Adrenal gland (tissue), 12 donors: ENCODE data around the gene GTF2A1. TPM values are rescaled to one million over a fixed set of nuclear protein-coding genes. Genes with fewer than 3 reads are reported as not detected.
A peak's percentile ranks its signal among the peaks of the same experiment; 100 is the strongest.

Source experiments
- DNase-seq, 7 donors: peaks; one replicate each; pipeline ENCODE4 v3.0.0-alpha.2; 2019 to 2020
- H3K27ac ChIP-seq, 5 donors: fragments of 200-600 bp; sonication (generic) in 4 of 5; 1 replicate in 3 of 5; 2 replicates in 2 of 5; pipeline versions ENCODE4 v1.5.1 to v1.8.0; 2016 to 2020; ENCODE audit warnings: mild to moderate bottlenecking in 1 of 5
- H3K27me3 ChIP-seq: fragments of 200-600 bp; 2 replicates; pipeline ENCODE4 v1.8.0; 2021
- H3K36me3 ChIP-seq, 2 donors: fragments of 200-600 bp; replicated peaks in 1 of 2; 1 replicate in 1 of 2; 2 replicates in 1 of 2; pipeline versions ENCODE4 v1.5.1 to v1.8.0; 2018 to 2022
- H3K4me1 ChIP-seq, 2 donors: fragments of 200-600 bp; replicated peaks in 1 of 2; 1 replicate in 1 of 2; 2 replicates in 1 of 2; pipeline versions ENCODE4 v1.5.1 to v1.8.0; 2018 to 2021
- H3K4me3 ChIP-seq, 4 donors: fragments of 200-600 bp; sonication (generic) in 3 of 4; one replicate each; pipeline ENCODE4 v1.5.1; 2016 to 2018
- H3K9me3 ChIP-seq, 3 donors: fragments of 200-600 bp; sonication (generic) in 1 of 3; replicated peaks in 1 of 3; 1 replicate in 2 of 3; 2 replicates in 1 of 3; pipeline versions ENCODE4 v1.5.1 to v1.8.0; 2016 to 2021
- POLR2A ChIP-seq, 2 donors: fragments of 450-650 bp; IDR thresholded peaks; one replicate each; pipeline ENCODE4 v1.6.1; 2017; ENCODE audit warnings: antibody characterized with exemption in 2 of 2, mild to moderate bottlenecking in 2 of 2, moderate library complexity in 1 of 2
- whole genome bisulfite sequencing, 4 donors: extraction: QIAGEN DNeasy Blood & Tissue Kit in 2 of 4; methylation state at CpG; one replicate each; pipeline versions ENCODE4 v1.1.5 to v1.1.7; 2013 to 2017; 5-methylcytosine and 5-hydroxymethylcytosine counted together
- intact Hi-C, 2 donors: fragments of 100-400 bp; cut with DNase I; formaldehyde crosslinking; loops; one replicate each; pipeline versions ENCODE4 v1.14.1 to v1.15.0; 2022 to 2023
- polyA plus RNA-seq, 3 donors: library from polyadenylated mRNA; stranded (reverse); fragments of 200-250 nt in 2 of 3; fragments of 350-450 nt in 1 of 3; fragmentation: Illumina TruSeq in 1 of 3; extraction: RNeasy Lipid Tissue Mini Kit (QIAGEN cat#74804) in 1 of 3; gene quantifications; one replicate each; pipeline ENCODE4 v1.2.3, GENCODE V29; 2013 to 2014
- total RNA-seq, 9 donors: library from RNA; depleted of rRNA in 4 of 9; stranded (reverse); fragments of >200 nt in 4 of 9; fragments of 120-200 nt in 1 of 9; fragmentation: NEBNext Ultra II Directional in 1 of 9; extraction: Animal tissue kit (Norgen Biotek cat#: 25700) in 1 of 9; gene quantifications; one replicate each; pipeline versions ENCODE4 v1.1.0 to v1.2.4, GENCODE V29; 2013 to 2023
- TF ChIP-seq, protein P1 (sequence below), 6 experiments: fragments of 450-650 bp in 4 of 6; fragments of 200-600 bp in 2 of 6; sonication (generic) in 1 of 6; IDR thresholded peaks; 1 replicate in 5 of 6; 2 replicates in 1 of 6; pipeline versions ENCODE4 v1.5.1 to v1.8.0; 2016 to 2021; ENCODE audit warnings: antibody characterized with exemption in 6 of 6, mild to moderate bottlenecking in 2 of 6, moderate library complexity in 1 of 6
- donor health status: healthy with polysubstance abuse.
- donor health status: Bipolar disorder and iron deficiency.
- donor health status: DM: yes; HTN: yes; CAD: no.
- donor health status: DM: no; HTN: no; CAD: no.
- donor health status: DM: no; HTN: no; CAD: no.
- donor health status: DM: yes; HTN: yes; CAD: no.

GTF2A1 gene
- total and polyA plus RNA-seq, 12 donors, result 4.3 to 51.4 (median 29.4) TPM

DNA sequence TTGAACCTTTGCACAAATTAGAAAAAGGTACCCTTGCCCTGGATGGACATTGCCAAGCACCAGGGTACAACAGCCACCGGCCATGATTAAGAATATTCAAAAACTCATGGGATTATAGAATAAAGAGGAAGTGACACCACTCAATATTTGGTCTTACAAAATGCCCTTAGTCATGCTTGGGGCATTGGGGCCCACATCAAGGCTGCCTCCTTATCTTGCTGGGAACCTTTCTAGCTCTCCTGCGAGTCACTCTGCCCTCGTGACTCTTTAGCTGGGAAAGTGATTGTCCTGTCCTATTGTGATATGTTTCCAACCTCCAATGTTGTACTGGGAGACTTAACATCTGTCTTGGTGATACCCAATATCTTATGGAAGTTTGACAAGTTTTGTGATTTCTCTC, 57.8 kb downstream of the GTF2A1 start:
- intact Hi-C loops, result loop anchor here in 1 of 2 donors (5.0 to 10.0 kb wide), 2 partner anchors 161 to 208 kb away; partner anchors contain the start of gene TSHR
- Histone ChIP-seq H3K27me3 (no peaks in the 10 kb centered on the region), H3K4me1 (peaks cover 0 to 9% of the 10 kb centered on the region in 2 donors), H3K36me3 (no peaks in the 10 kb centered on the region), H3K9me3 (no peaks in the 10 kb centered on the region), H3K27ac (no peak overlapping the region), H3K4me3 (no peak overlapping the region)
- no peak for TF ChIP-seq POLR2A (IDR thresholded peaks at IDR 0.05)
- TF ChIP-seq, protein P1, sequence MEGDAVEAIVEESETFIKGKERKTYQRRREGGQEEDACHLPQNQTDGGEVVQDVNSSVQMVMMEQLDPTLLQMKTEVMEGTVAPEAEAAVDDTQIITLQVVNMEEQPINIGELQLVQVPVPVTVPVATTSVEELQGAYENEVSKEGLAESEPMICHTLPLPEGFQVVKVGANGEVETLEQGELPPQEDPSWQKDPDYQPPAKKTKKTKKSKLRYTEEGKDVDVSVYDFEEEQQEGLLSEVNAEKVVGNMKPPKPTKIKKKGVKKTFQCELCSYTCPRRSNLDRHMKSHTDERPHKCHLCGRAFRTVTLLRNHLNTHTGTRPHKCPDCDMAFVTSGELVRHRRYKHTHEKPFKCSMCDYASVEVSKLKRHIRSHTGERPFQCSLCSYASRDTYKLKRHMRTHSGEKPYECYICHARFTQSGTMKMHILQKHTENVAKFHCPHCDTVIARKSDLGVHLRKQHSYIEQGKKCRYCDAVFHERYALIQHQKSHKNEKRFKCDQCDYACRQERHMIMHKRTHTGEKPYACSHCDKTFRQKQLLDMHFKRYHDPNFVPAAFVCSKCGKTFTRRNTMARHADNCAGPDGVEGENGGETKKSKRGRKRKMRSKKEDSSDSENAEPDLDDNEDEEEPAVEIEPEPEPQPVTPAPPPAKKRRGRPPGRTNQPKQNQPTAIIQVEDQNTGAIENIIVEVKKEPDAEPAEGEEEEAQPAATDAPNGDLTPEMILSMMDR (IDR thresholded peaks at IDR 0.05), result no peak
- DNase-seq, result peak in 4 of 7 donors; percentile 20 to 34 (median 30)
- WGBS, 4 donors, result 51 to 69% (median 58%) methylated on average over 3 of the region's 3 CpGs

DNA sequence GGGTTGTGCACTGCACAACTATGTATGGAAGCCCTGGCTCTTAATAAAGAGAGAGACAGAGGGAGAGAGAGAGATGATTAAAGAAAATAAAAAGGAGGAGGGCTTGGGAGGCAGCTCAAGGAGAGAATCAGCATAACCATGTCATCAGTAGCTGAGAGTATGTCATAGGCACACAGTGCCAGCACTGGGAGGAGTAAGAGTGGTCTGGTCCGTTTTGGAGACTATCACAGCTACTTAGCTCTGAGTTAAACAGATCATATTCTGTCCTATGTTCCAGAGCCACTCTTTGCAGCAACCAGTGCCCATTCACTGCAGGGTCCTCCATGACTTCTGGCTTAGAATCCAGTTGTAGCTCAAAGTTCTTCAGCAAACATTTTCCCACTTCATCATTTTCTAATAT, 59.0 kb downstream of the GTF2A1 start:
- WGBS, 4 donors, result 0 to 83% (median 45%) methylated on average over 1 of the region's 1 CpG
- no peak overlapping the region for H3K4me3 ChIP-seq
- no peak overlapping the region for H3K27ac ChIP-seq
- DNase-seq, result no peak
- TF ChIP-seq, protein P1 (IDR thresholded peaks at IDR 0.05), result no peak
- no peak for TF ChIP-seq POLR2A (IDR thresholded peaks at IDR 0.05)
- no peaks in the 10 kb centered on the region for H3K9me3 ChIP-seq
- H3K27me3 ChIP-seq, result no peaks in the 10 kb centered on the region
- H3K36me3 ChIP-seq, result no peaks in the 10 kb centered on the region
- intact Hi-C loops, result loop anchor here in 1 of 2 donors (5.0 to 10.0 kb wide), 2 partner anchors 159 to 207 kb away; partner anchors contain the start of gene TSHR
- H3K4me1 ChIP-seq, result peaks cover 0 to 9% of the 10 kb centered on the region in 2 donors

DNA sequence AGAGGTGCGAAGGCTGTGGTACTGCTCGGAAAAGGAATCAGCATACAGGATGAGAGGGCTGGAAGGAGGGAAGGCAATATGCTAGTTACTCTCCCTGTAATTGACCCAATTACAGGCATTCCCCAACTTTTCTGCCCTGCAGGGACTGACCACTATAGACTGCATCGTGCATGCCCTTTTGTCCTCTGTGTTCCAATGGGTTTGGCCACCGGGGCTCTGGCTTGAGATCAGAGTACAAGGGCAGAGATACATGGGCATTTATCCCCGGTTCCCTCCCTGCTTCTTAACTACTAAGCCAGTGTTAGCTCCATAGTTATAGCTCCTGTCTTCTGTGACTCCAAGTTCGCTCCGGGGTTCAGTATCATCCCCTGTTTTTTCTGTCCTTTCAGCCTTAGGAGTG, 59.7 kb downstream of the GTF2A1 start:
- peaks cover 0 to 9% of the 10 kb centered on the region in 2 donors for H3K4me1 ChIP-seq
- WGBS, 4 donors, result 78 to 88% (median 86%) methylated on average over 7 of the region's 7 CpGs
- H3K27ac ChIP-seq, result no peak overlapping the region
- intact Hi-C loops, result loop anchor here in 1 of 2 donors (5.0 to 10.0 kb wide), 2 partner anchors 159 to 206 kb away; partner anchors contain the start of gene TSHR
- no peaks in the 10 kb centered on the region for H3K36me3 ChIP-seq
- no peak for TF ChIP-seq POLR2A (IDR thresholded peaks at IDR 0.05)
- TF ChIP-seq, protein P1 (IDR thresholded peaks at IDR 0.05), result no peak
- no peaks in the 10 kb centered on the region for H3K27me3 ChIP-seq
- DNase-seq, result no peak
- H3K9me3 ChIP-seq, result no peaks in the 10 kb centered on the region
- no peak overlapping the region for H3K4me3 ChIP-seq

DNA sequence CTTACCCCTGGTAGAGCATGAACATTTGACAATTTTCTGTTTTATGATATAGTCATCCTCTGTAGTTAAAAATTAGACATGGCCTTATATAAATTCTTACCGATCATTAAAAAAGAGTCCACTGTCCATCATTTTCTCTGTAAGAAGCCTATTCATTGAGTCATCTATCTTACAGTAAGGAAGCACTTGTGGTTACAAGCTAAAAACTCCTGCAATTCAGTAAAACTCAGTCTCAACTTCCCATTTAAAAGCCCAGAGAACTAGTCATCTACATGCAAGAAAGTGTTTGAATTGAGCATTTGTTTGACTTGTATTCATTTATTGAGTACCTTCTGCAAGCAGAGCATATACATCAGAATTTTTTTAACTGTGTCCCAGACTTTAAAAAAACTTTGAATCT, 63.3 kb downstream of the GTF2A1 start:
- intact Hi-C loops, result no loop called here
- H3K27me3 ChIP-seq, result no peaks in the 10 kb centered on the region
- H3K27ac ChIP-seq, result no peak overlapping the region
- H3K4me1 ChIP-seq, result no peaks in the 10 kb centered on the region
- TF ChIP-seq, protein P1 (IDR thresholded peaks at IDR 0.05), result no peak
- TF ChIP-seq POLR2A (IDR thresholded peaks at IDR 0.05), result no peak
- WGBS, 4 donors, result 67 to 90% (median 74%) methylated on average over 1 of the region's 1 CpG
- DNase-seq, result no peak
- H3K36me3 ChIP-seq, result no peaks in the 10 kb centered on the region
- H3K4me3 ChIP-seq, result no peak overlapping the region
- no peaks in the 10 kb centered on the region for H3K9me3 ChIP-seq
